KMS-11 (cell line): Measurements from ENCODE around the gene MUC5AC.
"Not testable (repeated sequence)": the region's sequence is repeated elsewhere in the genome, so short reads cannot be mapped to it uniquely, and the experiment has no call there.

ENCODE experiments used
- H2AFZ ChIP-seq: fragments of 200-600 bp; sonication (generic); 2 replicates; pipeline ENCODE4 v1.6.1; 2016; ENCODE audit warnings: antibody characterized with exemption, mixed run types, low read depth
- H3K27ac ChIP-seq: fragments of 200-600 bp; sonication (generic); 2 replicates; pipeline ENCODE4 v1.6.1; 2016; ENCODE audit warnings: mild to moderate bottlenecking, mixed run types
- H3K27me3 ChIP-seq: fragments of 200-600 bp; sonication (generic); 2 replicates; pipeline ENCODE4 v1.6.1; 2017; ENCODE audit warnings: mild to moderate bottlenecking, low read depth, mixed run types, moderate library complexity; ENCODE audit not compliant: insufficient read depth
- H3K36me3 ChIP-seq: fragments of 200-600 bp; sonication (generic); 2 replicates; pipeline ENCODE4 v1.6.1; 2017; ENCODE audit warnings: mild to moderate bottlenecking, mixed run types; ENCODE audit not compliant: insufficient read depth
- H3K4me1 ChIP-seq: fragments of 200-600 bp; sonication (generic); 2 replicates; pipeline ENCODE4 v1.6.1; 2016; ENCODE audit warnings: mild to moderate bottlenecking, low read depth, mixed run types; ENCODE audit not compliant: poor library complexity, severe bottlenecking
- H3K4me2 ChIP-seq: fragments of 200-600 bp; sonication (generic); 2 replicates; pipeline ENCODE4 v1.7.0; 2016; ENCODE audit warnings: mild to moderate bottlenecking, mixed run types
- H3K4me3 ChIP-seq: fragments of 200-600 bp; sonication (generic); IDR thresholded peaks from 2 replicates; pipeline ENCODE4 v1.6.1; 2017; ENCODE audit warnings: low read depth, low read length, mixed read lengths; ENCODE audit not compliant: insufficient read depth
- H3K79me2 ChIP-seq: fragments of 200-600 bp; sonication (generic); 2 replicates; pipeline ENCODE4 v1.6.1; 2016; ENCODE audit warnings: low read depth, mixed run types; ENCODE audit not compliant: insufficient read depth
- H3K9ac ChIP-seq: fragments of 200-600 bp; sonication (generic); 2 replicates; pipeline ENCODE4 v1.6.1; 2016; ENCODE audit warnings: mild to moderate bottlenecking, mixed run types
- H4K20me1 ChIP-seq: fragments of 200-600 bp; sonication (generic); 2 replicates; pipeline ENCODE4 v1.6.1; 2016; ENCODE audit warnings: mild to moderate bottlenecking, mixed run types; ENCODE audit not compliant: insufficient read depth

The MUC5AC gene

DNA sequence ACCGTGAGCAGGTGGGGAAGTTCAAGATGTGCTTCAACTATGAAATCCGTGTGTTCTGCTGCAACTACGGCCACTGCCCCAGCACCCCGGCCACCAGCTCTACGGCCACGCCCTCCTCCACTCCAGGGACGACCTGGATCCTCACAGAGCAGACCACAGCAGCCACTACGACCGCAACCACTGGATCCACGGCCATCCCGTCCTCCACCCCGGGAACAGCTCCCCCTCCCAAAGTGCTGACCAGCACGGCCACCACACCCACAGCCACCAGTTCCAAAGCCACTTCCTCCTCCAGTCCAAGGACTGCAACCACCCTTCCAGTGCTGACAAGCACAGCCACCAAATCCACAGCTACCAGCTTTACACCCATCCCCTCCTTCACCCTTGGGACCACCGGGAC lies 88.0 kb downstream of the MUC5AC start:
- not testable (repeated sequence) for H3K9ac ChIP-seq, H3K4me1 ChIP-seq

DNA sequence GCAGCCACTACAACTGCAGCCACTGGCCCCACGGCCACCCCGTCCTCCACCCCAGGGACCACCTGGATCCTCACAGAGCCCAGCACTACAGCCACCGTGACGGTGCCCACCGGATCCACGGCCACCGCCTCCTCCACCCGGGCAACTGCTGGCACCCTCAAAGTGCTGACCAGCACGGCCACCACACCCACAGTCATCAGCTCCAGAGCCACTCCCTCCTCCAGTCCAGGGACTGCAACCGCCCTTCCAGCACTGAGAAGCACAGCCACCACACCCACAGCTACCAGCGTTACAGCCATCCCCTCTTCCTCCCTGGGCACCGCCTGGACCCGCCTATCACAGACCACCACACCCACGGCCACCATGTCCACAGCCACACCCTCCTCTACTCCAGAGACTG lies 88.5 kb downstream of the MUC5AC start:
- H3K9ac ChIP-seq, H3K4me3 ChIP-seq, H3K27me3 ChIP-seq, H4K20me1 ChIP-seq, H3K4me1 ChIP-seq, H2AFZ ChIP-seq, H3K36me3 ChIP-seq, H3K27ac ChIP-seq, H3K79me2 ChIP-seq, H3K4me2 ChIP-seq: not testable (repeated sequence)

More for the DNA sequence above, 88.0 kb downstream of the MUC5AC start:
- not testable (repeated sequence) for H4K20me1 ChIP-seq, H3K36me3 ChIP-seq, H3K79me2 ChIP-seq, H3K4me3 ChIP-seq, H3K27ac ChIP-seq, H3K4me2 ChIP-seq, H3K27me3 ChIP-seq, H2AFZ ChIP-seq

DNA sequence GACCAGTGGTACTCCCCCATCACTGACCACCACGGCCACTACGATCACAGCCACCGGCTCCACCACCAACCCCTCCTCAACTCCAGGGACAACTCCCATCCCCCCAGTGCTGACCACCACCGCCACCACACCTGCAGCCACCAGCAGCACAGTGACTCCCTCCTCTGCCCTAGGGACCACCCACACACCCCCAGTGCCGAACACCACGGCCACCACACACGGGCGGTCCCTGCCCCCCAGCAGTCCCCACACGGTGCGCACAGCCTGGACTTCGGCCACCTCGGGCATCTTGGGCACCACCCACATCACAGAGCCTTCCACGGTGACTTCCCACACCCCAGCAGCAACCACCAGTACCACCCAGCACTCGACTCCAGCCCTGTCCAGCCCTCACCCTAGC lies 89.3 kb downstream of the MUC5AC start:
- not testable (repeated sequence) for H4K20me1 ChIP-seq, H3K79me2 ChIP-seq, H2AFZ ChIP-seq, H3K27ac ChIP-seq, H3K27me3 ChIP-seq, H3K36me3 ChIP-seq, H3K4me2 ChIP-seq, H3K4me3 ChIP-seq, H3K4me1 ChIP-seq, H3K9ac ChIP-seq

DNA sequence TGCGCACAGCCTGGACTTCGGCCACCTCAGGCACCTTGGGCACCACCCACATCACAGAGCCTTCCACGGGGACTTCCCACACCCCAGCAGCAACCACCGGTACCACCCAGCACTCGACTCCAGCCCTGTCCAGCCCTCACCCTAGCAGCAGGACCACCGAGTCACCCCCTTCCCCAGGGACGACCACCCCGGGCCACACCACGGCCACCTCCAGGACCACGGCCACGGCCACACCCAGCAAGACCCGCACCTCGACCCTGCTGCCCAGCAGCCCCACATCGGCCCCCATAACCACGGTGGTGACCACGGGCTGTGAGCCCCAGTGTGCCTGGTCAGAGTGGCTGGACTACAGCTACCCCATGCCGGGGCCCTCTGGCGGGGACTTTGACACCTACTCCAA lies 91.2 kb downstream of the MUC5AC start:
- not testable (repeated sequence) for H3K4me2 ChIP-seq, H2AFZ ChIP-seq, H4K20me1 ChIP-seq, H3K79me2 ChIP-seq, H3K4me1 ChIP-seq, H3K27ac ChIP-seq, H3K36me3 ChIP-seq, H3K4me3 ChIP-seq, H3K27me3 ChIP-seq, H3K9ac ChIP-seq

- not testable (repeated sequence) for H3K9ac ChIP-seq, H3K4me2 ChIP-seq, H3K36me3 ChIP-seq, H3K4me1 ChIP-seq, H3K79me2 ChIP-seq, H2AFZ ChIP-seq, H3K4me3 ChIP-seq, H4K20me1 ChIP-seq, H3K27me3 ChIP-seq, H3K27ac ChIP-seq
Measured at GRCh38 chr11:1250411-1250810, 92.7 kb downstream of the MUC5AC start.
